ENCODE measurements around the gene SYNDIG1L.
"Not testable (repeated sequence)": the region's sequence is repeated elsewhere in the genome, so short reads cannot be mapped to it uniquely, and the experiment has no call there.

The SYNDIG1L gene

DNA sequence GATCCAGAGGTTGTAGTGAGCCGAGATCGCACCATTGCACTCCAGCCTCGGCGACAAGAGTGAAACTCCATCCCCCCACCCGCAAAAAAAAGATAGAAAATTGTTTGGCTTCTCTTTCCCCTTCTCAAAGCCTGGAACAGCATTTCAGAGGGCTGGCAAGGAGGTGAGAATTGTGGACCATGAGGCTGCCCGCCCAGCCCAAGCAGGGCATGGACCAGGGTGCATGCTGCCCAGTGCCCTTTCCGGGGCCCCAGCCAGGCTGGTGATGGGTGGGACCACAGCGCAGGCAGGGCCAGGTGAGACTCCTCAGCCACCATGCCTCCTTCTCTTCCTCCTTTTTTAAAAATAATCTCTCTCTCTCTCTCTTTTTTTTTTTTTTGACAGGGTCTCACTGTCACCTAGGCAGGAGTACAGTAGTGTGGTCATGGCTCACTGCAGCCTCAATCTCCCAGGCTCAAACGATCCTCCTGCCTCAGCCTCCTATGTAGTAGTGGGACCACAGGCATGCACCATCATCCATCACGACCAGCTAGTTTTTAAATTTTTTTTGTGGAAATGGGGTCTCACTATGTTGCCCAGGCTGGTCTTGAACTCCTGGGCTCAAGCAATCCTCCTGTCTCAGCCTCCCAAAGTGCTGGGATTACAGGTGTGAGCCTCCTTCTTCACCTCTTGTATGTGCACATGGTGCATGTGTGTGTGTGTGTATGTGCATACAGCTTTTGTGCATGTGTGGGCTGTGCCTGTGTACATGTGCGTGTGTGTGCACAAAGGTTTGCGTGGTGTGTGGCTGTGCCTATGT is 22.2 kb downstream of the SYNDIG1L start:
- DNase-seq (ENCODE audit: low read depth in 3 of 3): no peak

DNA sequence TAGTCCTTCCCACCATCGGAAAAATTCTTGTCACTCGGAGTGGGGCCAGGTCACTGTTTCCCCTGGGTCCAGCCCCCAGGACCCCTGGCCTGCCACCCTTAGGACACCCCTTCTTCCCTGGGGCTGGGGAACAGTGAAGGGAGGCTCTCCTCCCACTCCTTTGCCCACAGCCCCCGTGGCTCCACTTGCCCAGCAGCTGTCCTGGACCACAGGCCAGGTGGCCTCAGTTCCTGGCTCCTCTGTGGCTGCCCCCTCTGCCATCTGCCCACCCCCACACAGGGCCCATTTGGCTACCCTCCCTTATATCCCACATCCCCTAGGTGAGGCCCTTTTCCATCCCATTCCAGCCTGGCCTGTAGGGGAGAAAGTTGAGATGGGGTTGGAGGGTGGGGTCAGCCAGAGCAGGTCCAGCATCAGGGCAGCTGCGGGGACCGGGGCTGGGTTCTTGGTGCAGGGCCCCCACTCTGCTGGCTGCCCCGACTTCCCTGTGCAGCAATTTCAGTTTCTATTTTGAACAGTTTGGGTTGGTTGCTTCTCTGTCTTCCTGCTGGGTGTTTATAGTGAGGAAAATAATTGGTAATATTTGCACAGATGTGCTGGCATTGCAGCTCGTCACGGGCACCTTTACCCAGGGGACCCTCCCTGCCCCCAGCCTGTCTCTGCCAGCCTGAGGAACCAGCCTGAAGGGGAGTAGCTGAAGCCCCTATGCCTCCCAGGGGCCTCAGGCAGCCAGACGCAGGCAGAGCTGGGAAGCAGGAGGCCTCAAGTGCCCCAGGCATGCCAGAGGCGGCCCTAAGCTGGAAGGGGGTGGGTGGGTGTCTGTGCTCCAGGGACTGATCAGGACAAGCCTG is 23.4 kb downstream of the SYNDIG1L start:
- no peak for DNase-seq (ENCODE audit: low read depth in 3 of 3)

DNA sequence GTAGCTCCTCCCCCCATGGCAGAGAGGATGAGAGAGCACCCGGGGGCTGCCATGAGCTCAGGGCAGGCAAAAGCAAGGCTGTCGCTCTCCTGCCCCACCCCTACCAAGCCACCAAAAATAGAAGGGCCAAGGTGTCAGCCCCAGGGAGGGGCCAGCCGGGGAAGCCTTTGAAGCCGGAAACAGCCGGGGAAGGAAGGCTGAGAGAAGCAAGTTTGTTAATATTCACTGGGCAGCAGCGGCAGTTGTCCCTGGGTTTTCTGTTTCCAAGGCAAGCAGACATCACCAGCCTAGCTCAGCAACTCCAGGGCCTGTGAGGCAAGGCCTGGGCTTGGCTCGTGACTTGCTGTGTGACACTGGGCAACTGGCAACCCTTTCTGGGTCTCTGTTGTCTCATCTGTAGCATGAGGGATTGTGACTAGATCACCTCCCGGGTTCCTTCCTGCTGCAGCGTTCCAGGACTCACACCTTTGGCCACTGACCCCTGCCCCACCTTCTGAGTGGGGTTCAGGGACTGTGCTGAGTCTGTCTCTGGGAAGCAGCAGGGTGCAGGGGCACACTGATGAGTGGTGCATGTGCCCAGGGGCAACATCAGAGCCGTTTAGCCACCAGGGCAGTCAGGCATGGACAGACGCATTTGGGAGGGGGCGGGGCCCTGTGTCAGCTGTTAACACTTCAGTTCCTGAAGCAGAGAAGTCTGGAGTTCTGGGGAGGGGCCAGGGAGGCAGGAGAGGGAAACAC is 24.3 kb downstream of the SYNDIG1L start:
- DNase-seq (ENCODE audit: low read depth in 3 of 3): peak; percentile 20 to 38 (median 25)

DNA sequence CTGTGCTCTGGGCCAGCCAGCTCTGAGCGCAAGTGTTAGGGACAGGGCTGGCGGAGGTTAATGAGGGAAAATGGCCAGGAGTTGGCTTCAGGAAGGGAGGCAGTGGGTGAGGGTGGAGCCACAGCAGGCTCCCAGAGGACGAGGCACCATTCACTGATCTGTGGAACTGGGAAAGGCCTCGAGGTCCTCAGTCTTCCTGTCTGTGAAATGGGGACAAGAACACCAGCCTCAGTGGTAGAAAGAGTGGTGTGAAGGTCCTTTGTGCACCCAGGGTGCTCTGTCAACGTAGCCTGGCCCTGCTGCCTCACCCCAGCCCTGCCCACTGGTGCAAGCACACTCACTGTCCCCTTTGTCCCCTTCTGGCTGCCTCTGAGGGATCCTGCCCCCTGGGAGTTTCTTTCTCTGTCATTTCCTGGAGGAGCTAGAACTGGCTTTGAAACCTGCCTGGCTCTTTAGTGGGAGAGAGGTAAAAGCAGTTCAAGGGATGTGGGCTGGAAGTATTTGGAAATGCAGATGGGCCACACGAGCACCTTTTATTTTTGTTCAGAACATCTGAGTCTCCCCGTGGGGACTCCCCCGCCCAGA is 25.0 kb downstream of the SYNDIG1L start:
- DNase-seq (ENCODE audit: low read depth in 3 of 3): no peak

DNA sequence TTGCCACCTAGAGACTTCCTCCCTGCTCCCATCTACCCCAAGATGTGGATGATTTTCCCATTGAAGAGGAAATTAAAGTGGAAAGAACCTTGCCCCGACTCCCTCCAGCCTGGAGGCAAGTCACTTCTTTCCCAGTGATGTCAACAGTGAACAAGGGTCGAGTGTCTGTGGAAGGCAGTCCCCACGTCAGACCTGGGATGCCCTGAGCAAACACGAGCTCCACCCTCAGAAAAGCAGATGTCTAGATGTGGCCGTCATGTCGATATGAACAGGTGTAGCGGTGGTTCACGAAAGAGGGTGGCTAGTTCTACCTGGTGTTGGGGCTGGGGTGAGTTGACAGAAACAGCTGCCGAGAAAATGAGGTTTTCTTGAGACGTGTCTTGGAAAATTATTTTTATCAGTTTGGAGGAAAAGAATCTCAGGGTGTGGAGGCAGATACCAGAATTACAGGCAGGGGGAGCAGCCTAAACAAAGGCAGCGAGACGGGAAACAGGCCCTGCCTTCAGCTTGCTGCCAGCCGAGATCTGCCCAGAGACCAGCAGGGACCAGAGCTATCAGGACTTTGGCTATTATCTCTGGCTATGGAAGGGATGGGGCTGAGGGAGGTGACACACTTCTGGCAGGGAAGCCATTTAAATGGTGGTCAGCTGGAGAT is 25.9 kb downstream of the SYNDIG1L start:
- no peak for DNase-seq (ENCODE audit: low read depth in 3 of 3)

DNA sequence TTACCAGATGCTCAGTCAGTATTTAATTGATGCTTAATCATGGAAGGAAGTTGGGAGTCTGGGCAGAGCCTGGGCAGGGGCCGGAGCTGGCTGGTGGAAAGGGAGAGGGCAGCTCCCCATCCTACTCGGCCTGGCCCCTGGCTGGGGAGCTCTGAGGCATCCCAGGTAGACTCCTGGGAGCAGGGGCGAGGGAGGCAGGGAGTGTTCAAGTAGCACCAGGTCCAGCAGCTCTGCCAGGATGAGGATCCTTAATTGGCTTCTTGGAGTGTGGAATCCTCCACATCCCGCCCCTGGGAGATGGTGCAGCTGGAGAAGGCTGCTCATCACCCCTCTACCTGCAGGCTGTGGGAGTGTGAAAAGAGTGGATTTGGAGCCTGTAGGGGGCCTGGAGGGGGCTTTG is 30.9 kb downstream of the SYNDIG1L start:
- DNase-seq (ENCODE audit: low read depth in 3 of 3): no peak

DNA sequence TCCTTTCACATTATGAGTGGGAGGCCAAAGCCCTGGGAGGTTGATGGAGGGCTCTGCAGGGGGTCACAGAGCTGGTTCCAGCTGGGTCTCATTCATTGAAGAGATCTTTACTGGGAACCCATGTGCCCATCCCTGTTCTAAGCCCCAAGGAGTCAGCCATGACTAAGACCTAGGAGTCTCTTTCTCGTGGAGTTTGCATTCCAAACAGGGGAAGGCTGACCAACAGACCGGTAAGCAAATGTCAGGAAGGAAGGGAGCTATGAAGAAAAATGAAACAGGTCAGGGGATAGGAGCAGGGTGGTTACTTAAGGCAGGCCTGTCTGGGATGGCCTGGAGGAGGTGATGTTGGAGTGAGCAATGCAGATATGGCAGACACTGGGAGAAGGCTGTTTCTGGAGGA is 31.5 kb downstream of the SYNDIG1L start:
- no peak for DNase-seq (ENCODE audit: low read depth in 3 of 3)

DNA sequence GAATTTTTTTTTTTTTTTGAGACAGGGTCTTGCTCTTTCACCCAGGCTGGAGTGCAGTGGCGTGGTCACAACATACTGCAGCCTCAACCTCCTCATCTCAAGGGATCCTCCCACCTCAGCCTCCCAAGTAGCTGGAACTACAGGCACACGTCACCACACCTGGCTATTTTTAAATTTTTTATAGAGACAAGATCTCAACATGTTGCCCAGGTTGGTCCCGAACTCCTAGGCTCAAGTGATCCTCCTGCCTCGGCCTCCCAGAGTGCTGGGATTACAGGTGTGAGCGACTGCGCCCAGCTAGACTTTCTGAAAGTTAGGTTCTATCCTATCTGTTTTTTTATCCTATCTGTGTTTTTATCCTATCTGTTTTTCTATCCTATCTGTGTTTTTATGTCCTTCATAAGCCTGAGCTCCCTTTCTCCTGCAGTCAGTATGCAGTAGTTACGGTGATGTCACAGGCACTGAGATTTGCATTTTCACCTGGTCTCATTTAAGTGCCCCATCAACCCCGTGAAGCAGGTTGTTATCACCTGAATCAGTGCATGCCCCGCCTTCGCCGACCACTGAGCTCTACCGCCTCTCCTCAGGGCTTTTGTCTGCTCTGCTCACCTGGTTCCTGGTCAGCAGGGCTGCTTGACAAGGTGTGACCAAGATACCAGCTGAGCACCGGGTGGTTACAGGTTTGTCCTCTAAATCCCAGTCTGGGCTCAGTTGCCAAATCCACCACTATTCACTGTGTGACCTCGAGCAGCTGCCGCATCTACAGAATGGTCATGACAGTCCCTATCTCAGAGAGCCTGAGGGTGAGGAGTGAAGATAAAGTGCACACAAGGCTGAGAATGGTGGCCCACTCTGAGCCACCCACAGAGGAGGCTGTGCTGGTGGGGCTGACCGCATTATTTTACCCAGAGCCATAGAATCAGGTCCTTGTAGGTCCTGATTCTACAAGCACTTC is 33.1 kb downstream of the SYNDIG1L start:
- no peak for DNase-seq (ENCODE audit: low read depth in 3 of 3)

DNA sequence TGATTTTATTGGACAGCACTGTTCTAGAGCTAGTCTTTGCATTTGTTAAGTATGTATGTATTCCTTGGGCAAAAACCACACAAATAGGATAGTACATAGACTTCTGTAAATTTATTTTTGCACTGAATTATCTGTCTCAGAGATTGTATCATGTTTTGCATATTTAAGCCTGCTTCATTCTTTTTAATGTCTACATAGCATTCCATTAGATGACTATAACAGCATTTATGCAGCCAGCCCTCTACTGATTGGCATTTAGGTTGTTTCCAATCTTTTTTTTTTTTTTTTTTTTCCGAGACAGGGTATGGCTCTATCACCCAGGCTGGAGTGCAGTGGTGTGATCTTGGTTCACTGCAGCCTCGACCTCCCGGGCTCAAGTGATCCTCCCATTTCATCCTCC is 34.5 kb downstream of the SYNDIG1L start:
- no peak for DNase-seq (ENCODE audit: low read depth in 3 of 3)

DNA sequence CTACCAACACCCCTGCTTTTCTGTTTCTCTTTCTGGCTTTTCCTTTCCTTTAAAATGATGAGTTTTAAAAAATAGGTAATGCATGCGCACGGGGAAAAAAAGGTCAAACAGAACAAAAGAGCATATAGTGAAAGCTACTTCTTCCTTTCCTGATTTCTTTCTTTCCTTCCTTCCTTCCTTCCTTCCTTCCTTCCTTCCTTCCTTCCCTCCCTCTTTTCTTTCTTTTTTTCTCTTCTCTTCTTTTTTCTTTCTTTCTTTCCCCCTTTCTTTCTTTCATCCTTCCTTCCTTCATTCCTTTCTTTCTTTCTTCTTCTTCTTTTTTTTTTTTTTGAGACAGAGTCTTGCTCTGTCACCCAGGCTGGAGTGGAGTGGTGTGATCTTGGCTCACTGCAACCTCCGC is 35.5 kb downstream of the SYNDIG1L start:
- not testable (repeated sequence) for DNase-seq (ENCODE audit: low read depth in 3 of 3)

DNA sequence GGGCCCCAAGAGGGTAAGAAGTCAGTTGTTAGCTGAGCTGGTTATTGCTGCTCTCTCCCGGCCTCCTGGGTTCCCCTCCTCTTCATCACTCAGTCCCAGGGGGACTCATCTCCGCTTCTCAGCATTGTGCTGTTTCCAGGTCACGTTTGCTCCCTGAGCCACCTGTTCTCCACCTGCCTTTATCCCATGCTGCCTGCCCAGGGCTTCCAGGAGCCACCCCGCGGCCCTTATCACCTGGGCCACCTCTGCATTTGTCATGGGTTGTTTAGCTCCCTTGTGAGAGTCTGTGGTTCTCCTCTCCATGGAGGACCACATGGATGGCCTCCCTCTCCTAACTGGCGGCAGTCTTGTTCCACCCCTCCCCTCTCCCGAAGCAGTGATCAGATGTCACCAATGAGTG is 36.0 kb downstream of the SYNDIG1L start:
- no peak for DNase-seq (ENCODE audit: low read depth in 3 of 3)

DNA sequence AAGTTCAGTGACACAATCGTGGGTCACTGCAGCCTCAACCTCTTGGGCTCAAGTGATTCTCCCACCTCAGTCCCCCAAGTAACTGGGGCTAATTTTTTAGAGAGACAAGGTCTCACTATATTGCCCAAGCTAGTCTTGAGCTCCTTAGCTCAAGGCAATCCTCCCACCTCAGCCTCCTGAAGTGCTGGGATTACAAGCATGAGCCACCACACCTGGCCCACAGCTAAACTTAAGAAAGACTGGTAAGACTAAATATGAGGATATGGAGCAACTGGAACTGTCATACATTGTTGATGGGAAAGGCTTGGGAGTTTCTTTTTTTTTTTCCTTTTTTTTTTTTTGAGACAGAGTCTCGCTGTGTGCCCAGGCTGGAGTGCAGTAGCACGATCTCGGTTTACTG is 43.8 kb downstream of the SYNDIG1L start:
- DNase-seq (ENCODE audit: low read depth in 3 of 3): no peak

DNA sequence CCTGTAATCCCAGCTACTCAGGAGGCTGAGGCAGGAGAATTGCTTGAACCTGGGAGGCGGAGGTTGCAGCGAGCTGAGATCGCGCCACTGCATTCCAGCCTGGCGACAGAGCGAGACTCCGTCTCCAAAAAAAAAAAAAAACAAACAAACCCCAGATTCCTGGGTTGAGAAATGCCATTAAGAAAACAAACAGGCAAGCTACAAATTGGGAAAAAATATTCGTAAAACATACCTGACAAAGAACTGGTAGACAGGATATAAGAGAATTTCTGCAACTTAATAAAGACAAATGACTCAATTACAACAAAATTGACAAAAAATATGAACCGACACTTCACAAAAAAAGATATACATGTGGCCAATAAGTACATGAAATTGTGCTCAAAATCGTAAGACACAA is 44.4 kb downstream of the SYNDIG1L start:
- not testable (repeated sequence) for DNase-seq (ENCODE audit: low read depth in 3 of 3)

DNA sequence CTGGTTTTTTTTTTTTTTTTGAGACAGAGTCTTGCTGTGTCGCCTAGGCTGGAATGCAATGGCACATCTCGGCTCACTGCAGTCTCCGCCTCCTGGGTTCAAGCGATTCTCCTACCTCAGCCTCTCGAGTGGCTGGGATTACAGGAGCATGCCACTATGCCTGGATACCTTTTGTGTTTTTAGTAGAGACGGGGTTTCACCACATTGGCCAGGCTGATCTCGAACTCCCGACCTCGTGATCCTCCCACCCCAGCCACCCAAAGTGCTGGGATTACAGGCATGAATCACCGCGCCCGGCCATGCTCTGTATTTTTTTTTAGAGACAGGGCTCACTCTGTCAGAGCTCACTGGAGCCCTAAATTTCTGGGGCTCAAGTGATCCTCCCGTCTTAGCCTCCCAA is 45.2 kb downstream of the SYNDIG1L start:
- no peak for DNase-seq (ENCODE audit: low read depth in 3 of 3)

DNA sequence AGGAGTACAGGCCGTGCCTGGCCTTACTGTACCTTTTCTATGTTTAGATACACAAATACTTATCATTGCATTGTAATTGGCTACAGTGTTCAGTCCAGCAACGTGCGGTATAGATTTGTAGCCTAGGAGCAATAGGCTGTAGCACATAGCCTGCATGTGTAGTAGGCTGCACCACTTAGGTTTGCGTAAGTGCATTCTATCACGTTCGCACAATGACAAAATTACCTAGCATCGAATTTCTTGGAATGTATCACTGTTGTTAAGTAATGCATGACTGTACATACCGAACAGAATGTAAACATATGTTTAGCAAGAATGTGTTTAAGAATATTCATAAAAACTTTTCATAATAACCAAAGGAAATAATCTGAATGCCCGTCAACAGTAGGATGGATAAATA is 45.8 kb downstream of the SYNDIG1L start:
- no peak for DNase-seq (ENCODE audit: low read depth in 3 of 3)

DNA sequence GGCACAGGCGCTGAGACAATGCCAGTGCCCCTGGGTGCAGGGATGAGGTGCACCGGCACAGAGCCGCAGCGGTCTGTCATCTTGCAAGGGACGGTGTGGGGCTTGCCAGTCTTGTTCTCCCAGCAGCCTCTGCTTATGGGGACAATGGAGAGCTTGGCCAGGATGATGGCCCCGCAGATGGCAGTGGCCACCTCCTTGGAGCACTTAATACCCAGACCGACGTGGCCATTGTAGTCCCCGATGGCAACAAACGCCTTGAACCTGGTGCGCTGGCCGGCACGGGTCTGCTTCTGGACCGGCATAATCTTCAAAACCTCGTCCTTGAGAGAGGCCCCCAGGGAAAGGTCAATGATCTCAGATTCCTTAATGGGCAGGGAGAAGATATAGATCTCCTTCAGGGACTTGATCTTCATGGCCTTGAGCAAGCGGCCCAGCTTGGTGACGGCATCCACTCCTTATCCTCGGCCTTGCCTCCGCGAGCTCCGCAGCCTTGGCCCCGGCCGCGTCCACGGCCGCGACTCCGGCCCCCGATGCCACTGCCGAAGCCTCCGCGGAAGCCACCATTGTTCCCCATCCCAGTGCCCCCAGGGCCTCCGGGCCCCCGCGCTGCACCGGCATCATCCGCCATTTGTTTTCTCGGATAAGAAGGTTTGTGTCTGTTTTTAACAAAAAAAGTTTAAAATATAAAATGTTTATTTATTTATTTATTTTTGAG is 47.9 kb downstream of the SYNDIG1L start:
- no peak for DNase-seq (ENCODE audit: low read depth in 3 of 3)

DNA sequence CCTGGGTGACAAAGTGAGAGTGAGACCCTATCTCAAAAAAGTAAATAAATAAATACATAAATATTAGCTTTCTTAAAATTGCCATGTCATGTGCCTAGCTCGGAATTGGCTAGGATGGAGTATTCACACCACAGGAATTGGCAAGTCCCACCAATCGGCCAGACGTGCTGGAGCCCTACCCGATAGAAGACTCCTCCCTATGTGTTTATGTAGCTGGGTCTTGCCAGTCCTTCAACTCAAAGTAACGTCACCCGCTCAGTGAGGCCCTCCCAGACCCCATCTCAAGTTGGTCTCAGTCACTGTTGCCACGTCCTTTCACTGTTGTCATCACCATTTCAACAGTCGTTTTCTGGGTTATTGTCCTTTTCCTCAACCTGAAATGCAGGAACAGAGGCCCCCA is 57.6 kb downstream of the SYNDIG1L start:
- DNase-seq (ENCODE audit: low read depth in 3 of 3): no peak

DNA sequence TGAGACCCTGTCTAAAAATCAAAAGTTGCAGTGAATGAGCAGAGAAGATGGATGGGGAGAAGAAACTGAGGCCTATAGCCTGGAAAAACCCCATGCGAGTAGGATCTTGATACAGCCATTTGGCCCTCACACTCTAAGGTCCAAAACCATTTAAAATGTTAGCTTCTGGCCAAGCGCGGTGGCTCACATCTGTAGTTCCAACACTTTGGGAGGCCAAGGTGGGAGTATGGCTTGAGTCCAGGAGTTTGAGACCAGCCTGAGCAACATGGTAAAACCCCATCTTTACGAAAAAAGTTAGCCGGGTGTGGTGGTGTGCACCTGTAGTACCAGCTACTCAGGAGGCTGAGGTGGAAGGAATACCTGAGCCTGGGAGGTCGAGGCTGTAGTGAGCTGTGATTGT is 58.0 kb downstream of the SYNDIG1L start:
- no peak for DNase-seq (ENCODE audit: low read depth in 3 of 3)

DNA sequence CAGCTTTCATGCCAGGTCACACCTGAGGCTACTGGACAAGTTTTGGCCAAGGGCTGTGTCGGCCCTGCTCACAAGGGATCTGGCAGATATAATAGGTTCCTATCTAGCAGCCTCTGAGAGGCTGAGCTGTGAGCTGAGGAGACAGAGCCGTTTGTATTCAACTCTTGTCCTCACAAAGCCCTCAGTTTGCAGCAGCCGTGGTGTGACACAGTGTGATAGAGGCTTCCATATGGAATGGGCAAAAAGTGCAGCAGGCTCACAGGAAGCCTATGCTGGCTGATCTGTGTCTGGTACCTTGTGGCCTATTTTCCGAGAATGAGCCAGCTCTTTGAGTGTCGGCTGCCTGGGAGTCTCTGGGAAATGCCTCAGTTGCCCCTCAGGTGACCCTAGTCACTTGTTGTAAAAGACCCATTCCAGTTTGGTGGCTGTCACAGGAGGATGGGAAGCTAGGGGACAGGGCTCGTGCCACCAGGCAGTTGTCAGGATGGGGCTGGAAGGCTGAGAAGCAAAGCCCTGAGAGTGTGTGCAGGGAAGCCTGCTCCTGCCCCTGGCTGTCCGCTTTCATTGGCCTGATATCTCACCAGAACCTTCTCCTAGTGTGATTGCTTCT is 61.6 kb downstream of the SYNDIG1L start:
- DNase-seq (ENCODE audit: low read depth in 3 of 3): no peak

All from stimulated activated CD4-positive, alpha-beta T cell treated with anti-CD3 and anti-CD28 coated beads, TNF-alpha, amount 100 ng/mL, for 4 hours (primary cell).